Thymus (tissue), 11 donors: ENCODE data around the gene KCND3. TPM values are rescaled to one million over a fixed set of nuclear protein-coding genes. Genes with fewer than 3 reads are reported as not detected.

Experiments used
- DNase-seq, 9 donors: peaks; one replicate each; pipeline ENCODE4 v3.0.0-alpha.2; 2013; ENCODE audit warnings: low spot score in 9 of 9, low read depth in 6 of 9, missing footprints in 1 of 9
- H3K27ac ChIP-seq, 2 donors: one replicate each; pipeline ENCODE4 v1.5.1; 2013; ENCODE audit warnings: control low read depth in 1 of 2, low read depth in 1 of 2, low read length in 1 of 2, mild to moderate bottlenecking in 1 of 2, moderate library complexity in 1 of 2
- H3K27me3 ChIP-seq, 2 donors: one replicate each; pipeline ENCODE4 v1.5.1; 2013; ENCODE audit warnings: low read length in 1 of 2; ENCODE audit not compliant: control insufficient read depth in 2 of 2, insufficient read depth in 1 of 2
- H3K36me3 ChIP-seq, 2 donors: one replicate each; pipeline ENCODE4 v1.5.1; 2013; ENCODE audit warnings: low read length in 1 of 2, mild to moderate bottlenecking in 1 of 2, moderate library complexity in 1 of 2; ENCODE audit not compliant: control insufficient read depth in 2 of 2, insufficient read depth in 2 of 2
- H3K4me1 ChIP-seq, 2 donors: one replicate each; pipeline ENCODE4 v1.5.1; 2013; ENCODE audit warnings: low read length in 2 of 2; ENCODE audit not compliant: control insufficient read depth in 2 of 2, insufficient read depth in 2 of 2
- H3K4me3 ChIP-seq, 2 donors: one replicate each; pipeline ENCODE4 v1.5.1; 2013; ENCODE audit warnings: low read length in 2 of 2, control low read depth in 1 of 2, mild to moderate bottlenecking in 1 of 2
- H3K9me3 ChIP-seq, 2 donors: one replicate each; pipeline ENCODE4 v1.5.1; 2013; ENCODE audit warnings: low read length in 1 of 2, mild to moderate bottlenecking in 1 of 2; ENCODE audit not compliant: control insufficient read depth in 2 of 2, insufficient read depth in 1 of 2
- WGBS: extraction: QIAGEN DNeasy Blood & Tissue Kit; methylation state at CpG from one replicate; pipeline ENCODE4 v1.1.7; 2013; 5-methylcytosine and 5-hydroxymethylcytosine counted together
- polyA plus RNA-seq: library from polyadenylated mRNA; stranded (reverse); fragments of 200-250 nt; gene quantifications from one replicate; pipeline ENCODE4 v1.2.3, GENCODE V29; 2013
- total RNA-seq: library from RNA; stranded (reverse); fragments of 120-200 nt; gene quantifications from one replicate; pipeline ENCODE4 v1.2.4, GENCODE V29; 2013
- donor health status: healthy.

Gene KCND3
- total and polyA plus RNA-seq, 2 donors = 0.33 to 0.73 TPM

DNA sequence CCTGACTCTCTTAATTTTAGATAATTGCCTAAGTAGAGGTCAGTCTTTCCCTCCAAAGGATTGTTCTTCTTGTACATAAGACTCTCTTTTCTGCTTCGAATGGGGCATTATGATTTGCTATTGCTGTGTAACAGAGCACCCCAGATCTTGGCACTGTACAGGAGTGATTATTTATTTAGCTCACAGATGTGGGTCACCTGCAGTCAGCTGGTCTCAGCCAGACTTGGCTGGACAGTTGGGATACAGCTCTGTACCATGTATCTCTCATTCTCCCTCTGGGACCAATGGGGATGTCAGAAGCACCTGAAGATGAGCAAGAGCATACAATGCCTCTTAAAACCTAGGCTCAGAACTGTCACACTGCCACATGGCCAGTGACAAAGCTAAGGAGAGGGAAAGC lies 23.4 kb upstream of the KCND3 start:
- DNase-seq = no peak
- WGBS = 89% methylated on average over 1 of the region's 1 CpG
- no peak overlapping the region for H3K27ac ChIP-seq
- no peaks in the 10 kb centered on the region for H3K27me3 ChIP-seq
- no peaks in the 10 kb centered on the region for H3K36me3 ChIP-seq
- H3K4me1 ChIP-seq = no peaks in the 10 kb centered on the region
- no peak overlapping the region for H3K4me3 ChIP-seq
- no peaks in the 10 kb centered on the region for H3K9me3 ChIP-seq

DNA sequence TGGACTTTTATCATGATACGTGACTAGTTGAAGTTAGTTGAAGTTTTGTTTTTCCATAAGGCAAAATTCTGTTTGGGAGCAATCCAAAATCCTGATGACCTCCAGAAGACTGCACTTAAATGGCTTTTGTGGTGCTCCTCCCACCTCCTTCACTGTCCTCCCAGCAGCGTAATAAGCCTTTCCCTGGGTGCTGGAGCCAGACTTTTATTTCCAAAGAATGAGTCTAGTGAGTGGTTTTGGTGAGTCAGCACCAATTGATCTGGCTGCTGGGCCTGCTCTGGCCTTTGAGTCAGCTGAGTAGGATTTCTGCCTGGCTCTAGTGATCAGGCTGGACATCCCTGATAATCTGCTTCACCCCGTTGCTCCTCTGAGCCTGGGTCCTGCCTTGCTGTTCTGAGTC lies 21.7 kb upstream of the KCND3 start:
- no peak for DNase-seq
- H3K27me3 ChIP-seq = no peaks in the 10 kb centered on the region
- no peak overlapping the region for H3K27ac ChIP-seq
- no peaks in the 10 kb centered on the region for H3K36me3 ChIP-seq
- no peaks in the 10 kb centered on the region for H3K9me3 ChIP-seq
- no peaks in the 10 kb centered on the region for H3K4me1 ChIP-seq
- H3K4me3 ChIP-seq = no peak overlapping the region
- 91% methylated on average over 3 of the region's 3 CpGs for WGBS

DNA sequence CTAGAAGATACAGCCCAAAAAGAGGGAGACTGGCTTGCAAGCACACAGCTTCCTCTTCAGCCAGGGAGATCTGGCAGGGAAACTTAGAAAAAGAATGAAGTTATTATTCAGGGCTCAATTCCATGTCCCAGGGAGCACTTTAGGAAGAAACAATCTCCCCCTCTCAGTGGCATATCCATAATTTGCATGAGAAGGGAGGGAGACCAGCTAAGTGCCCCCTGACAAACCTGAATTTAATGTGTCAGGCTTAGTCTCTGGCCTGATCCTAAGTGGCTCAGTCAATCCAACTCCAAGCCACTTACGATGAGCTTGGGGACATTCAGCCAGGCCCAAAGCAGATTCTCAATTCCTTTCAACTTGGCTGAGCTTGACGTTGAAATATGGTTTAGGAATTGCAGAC lies 17.7 kb upstream of the KCND3 start:
- DNase-seq = no peak
- 83% methylated on average over 2 of the region's 2 CpGs for WGBS
- H3K4me1 ChIP-seq = no peaks in the 10 kb centered on the region
- H3K27me3 ChIP-seq = no peaks in the 10 kb centered on the region
- H3K36me3 ChIP-seq = no peaks in the 10 kb centered on the region
- no peak overlapping the region for H3K27ac ChIP-seq
- no peaks in the 10 kb centered on the region for H3K9me3 ChIP-seq
- no peak overlapping the region for H3K4me3 ChIP-seq

DNA sequence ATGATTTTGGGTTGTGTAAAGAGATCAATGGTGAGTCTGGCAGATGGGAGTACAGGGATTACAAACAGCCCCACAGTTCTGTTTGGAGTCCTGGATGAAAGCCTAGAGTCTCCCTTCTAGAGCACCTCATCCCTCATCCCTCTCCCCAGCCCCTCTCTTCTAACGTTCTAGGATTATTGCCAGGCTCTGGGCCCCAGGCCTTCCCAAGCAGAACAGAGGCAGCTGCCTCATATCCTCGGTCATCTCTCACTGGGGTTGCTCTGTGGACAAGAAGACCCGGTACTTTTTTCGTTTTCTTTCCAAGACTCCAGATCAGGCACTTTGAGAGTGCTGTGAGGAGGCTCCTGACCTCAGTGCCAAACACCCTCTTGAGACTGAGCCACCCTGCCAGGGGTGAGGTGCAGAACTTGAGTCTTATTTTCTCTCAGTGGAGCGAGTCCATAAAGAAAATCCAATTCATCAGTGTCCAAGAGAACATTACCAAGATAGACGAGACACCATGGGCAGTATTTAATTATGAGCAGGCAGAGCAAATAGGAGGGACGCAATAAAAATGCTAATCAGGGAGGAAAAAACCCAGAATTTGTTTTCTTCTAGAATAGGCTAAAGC lies 17.1 kb upstream of the KCND3 start:
- no peaks in the 10 kb centered on the region for H3K4me1 ChIP-seq
- 93% methylated on average over 7 of the region's 7 CpGs for WGBS
- H3K4me3 ChIP-seq = no peak overlapping the region
- peaks cover 2% of the 10 kb centered on the region in 2 donors for H3K27me3 ChIP-seq
- no peaks in the 10 kb centered on the region for H3K9me3 ChIP-seq
- no peak overlapping the region for H3K27ac ChIP-seq
- DNase-seq = no peak
- H3K36me3 ChIP-seq = no peaks in the 10 kb centered on the region

DNA sequence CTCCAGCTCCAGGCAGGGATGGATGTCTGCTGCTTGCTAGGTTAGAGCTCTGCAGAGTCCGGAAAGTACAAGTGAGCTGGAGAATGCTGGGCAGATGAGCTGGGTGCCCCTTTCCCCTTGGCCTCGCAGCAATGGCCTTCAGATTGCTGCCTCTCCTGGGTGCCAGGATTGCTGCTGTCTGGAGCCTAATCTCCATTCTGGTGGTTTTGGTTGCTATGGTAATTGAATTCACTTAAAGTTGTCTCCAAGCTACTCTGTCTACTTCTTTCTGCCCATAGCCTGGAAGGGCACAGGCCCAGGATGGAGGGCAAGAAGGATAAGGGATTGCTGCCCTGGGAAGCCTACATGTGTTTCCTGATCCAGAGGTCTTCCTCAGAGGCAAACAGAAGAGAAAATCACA lies 14.6 kb upstream of the KCND3 start:
- 93% methylated on average over 2 of the region's 2 CpGs for WGBS
- DNase-seq = no peak
- H3K27ac ChIP-seq = no peak overlapping the region

DNA sequence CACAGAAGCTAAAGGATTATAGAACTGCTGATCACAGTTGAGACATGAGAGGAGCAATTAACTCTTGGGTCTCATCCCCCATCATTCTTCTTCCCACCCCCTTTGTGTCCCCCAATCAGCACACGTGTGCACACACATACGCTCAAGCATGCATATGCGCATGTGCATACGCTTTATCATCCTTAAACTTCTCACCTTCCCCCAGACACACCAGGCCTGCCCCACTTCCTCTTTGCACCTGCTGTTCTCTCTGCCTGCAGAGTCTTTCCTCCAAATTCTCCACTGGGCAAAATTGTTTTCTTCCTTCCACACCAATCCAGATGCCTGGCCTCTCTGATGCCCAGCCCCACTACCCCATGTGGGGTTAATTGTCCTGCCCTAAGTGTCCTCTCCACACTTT lies 13.0 kb upstream of the KCND3 start:
- Histone ChIP-seq H3K4me1 (no peaks in the 10 kb centered on the region), H3K36me3 (no peaks in the 10 kb centered on the region), H3K9me3 (peaks cover 0 to 1% of the 10 kb centered on the region in 2 donors), H3K27me3 (peaks cover 2 to 4% of the 10 kb centered on the region in 2 donors), H3K4me3 (no peak overlapping the region), H3K27ac (no peak overlapping the region)
- WGBS = 71% methylated on average over 4 of the region's 4 CpGs
- DNase-seq = no peak

More for the DNA sequence above, 14.6 kb upstream of the KCND3 start:
- no peak overlapping the region for H3K4me3 ChIP-seq
- H3K36me3 ChIP-seq = no peaks in the 10 kb centered on the region
- no peaks in the 10 kb centered on the region for H3K4me1 ChIP-seq
- peaks cover 2 to 4% of the 10 kb centered on the region in 2 donors for H3K27me3 ChIP-seq
- peaks cover 0 to 1% of the 10 kb centered on the region in 2 donors for H3K9me3 ChIP-seq

DNA sequence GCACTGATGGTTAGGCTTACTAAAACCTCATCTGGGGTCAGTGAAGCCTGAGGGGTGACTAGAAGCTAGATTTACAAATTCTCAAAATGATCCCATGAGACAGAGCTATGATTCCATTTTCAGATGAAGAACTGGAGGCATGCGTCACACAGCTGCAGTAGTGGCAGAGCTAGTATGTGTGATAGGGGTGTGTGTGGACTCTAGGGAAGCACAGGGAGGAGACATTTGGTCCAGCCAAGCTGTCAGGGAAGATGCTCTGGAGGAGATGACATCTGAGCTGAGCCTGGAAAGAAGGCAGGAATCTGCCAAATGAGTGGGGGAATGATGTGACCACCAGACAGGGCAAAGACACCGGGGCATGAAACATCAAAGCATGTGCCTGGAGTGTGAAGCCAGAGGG lies 12.0 kb upstream of the KCND3 start:
- WGBS = 92% methylated on average over 2 of the region's 2 CpGs
- no peak for DNase-seq
- peaks cover 0 to 1% of the 10 kb centered on the region in 2 donors for H3K9me3 ChIP-seq
- no peaks in the 10 kb centered on the region for H3K36me3 ChIP-seq
- H3K27ac ChIP-seq = no peak overlapping the region
- no peak overlapping the region for H3K4me3 ChIP-seq
- no peaks in the 10 kb centered on the region for H3K4me1 ChIP-seq
- peaks cover 4 to 5% of the 10 kb centered on the region in 2 donors for H3K27me3 ChIP-seq

DNA sequence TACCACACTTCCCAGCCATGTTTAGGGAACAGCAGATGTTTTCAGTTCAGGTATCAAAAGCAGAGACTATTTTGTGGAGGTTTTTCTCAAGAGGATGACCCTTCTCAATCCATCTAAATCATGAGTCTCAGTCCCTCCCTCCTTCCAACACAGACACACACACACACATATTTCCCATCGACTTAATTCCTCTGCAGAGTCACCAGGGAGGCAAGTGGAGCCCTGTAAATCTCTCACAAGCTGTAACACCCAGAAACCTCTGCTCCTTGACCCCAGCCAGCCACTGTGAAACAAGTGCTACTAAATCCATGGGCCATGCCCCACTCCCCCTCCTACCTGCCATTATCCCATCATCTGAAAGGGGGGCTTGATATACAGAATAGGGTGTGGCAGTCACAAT lies 10.6 kb upstream of the KCND3 start:
- Histone ChIP-seq H3K4me1 (no peaks in the 10 kb centered on the region), H3K36me3 (no peaks in the 10 kb centered on the region), H3K27ac (no peak overlapping the region), H3K27me3 (peaks cover 4 to 7% of the 10 kb centered on the region in 2 donors), H3K9me3 (peaks cover 0 to 1% of the 10 kb centered on the region in 2 donors), H3K4me3 (no peak overlapping the region)
- no peak for DNase-seq
- 85% methylated on average over 1 of the region's 1 CpG for WGBS

DNA sequence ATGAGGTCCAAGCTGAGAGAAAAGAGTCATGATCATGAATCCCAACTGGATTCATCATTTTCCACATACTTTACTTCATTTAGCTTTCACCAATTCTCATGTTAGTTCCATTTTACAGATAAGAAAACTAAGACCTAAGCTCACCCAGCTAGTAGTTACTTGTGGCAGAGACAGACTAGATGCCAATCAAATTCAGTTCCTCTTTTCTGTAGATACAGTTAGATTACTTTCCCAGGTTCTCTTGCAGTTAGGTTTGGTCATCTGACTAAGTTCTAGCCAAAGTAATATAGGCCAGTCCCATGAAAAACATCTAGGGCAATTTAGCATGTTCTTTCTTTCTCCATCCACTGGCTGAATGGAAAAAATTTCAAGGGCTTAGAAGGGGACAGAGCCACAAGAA lies 8.9 kb upstream of the KCND3 start:
- Histone ChIP-seq H3K27ac (no peak overlapping the region), H3K4me3 (no peak overlapping the region)
- DNase-seq = no peak

More for the DNA sequence above, 8.9 kb upstream of the KCND3 start:
- Histone ChIP-seq H3K9me3 (peaks cover 0 to 1% of the 10 kb centered on the region in 2 donors), H3K27me3 (peaks cover 7 to 15% of the 10 kb centered on the region in 2 donors), H3K36me3 (no peaks in the 10 kb centered on the region), H3K4me1 (no peaks in the 10 kb centered on the region)
